ENCODE data around the gene BGLAP.

Gene BGLAP

DNA sequence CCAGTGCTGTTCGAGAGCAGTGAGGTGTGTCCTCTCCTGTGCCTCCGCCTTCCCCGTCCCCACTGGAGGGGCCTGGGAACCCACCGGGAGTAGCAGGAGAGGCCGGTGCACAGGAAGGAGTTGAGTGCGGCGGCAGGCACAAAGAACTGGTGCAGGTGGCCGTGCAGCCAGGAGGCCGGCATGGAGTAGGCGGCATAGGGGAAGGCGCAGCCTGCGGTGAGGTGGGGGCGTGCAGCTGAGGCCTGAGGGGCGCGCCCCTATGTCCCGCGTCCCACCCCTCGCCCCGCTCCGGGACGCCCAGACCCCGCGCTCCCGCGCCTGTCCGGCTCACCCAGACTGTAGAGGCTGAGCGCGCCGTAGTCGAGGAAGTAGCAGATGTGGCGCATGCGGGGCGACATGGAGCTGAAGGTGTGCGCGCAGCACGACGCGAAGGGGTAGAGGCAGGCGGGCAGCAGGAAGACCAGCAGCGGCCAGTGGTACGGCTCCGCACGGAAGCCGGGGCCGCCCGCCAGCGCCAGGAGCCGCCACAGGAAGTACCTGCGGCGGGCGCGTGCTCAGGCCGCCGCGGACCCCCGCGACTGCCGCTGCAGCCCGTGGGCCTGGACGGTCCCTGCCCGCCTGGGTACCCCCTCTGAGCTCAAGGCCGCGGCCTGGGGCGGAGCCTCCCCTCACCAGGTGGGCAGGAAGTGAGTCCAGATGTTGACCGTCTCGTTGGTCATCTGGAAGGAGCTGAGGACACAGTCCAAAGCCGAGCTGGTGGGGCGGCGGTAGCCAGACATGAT, 3.7 kb downstream of the BGLAP start:
- Histone ChIP-seq H3K27ac (no peak overlapping the region), H3K4me3 (ENCODE audit: low read depth, low read length) (peak overlapping the region; percentile 26), H3K27me3 (replicated peaks) (peaks cover 7% of the 10 kb centered on the region), H3K36me3 (replicated peaks) (peaks cover 19% of the 10 kb centered on the region)
- TF ChIP-seq, protein P1, sequence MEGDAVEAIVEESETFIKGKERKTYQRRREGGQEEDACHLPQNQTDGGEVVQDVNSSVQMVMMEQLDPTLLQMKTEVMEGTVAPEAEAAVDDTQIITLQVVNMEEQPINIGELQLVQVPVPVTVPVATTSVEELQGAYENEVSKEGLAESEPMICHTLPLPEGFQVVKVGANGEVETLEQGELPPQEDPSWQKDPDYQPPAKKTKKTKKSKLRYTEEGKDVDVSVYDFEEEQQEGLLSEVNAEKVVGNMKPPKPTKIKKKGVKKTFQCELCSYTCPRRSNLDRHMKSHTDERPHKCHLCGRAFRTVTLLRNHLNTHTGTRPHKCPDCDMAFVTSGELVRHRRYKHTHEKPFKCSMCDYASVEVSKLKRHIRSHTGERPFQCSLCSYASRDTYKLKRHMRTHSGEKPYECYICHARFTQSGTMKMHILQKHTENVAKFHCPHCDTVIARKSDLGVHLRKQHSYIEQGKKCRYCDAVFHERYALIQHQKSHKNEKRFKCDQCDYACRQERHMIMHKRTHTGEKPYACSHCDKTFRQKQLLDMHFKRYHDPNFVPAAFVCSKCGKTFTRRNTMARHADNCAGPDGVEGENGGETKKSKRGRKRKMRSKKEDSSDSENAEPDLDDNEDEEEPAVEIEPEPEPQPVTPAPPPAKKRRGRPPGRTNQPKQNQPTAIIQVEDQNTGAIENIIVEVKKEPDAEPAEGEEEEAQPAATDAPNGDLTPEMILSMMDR (IDR thresholded peaks at IDR 0.05; ENCODE audit: low read depth, low read length, missing control alignments) = no peak
- DNase-seq = no peak
- in situ Hi-C loops (cut with HindIII; ENCODE audit: low pct_ligation_motif_present, low sequenced_read_pairs) = no loop called here

DNA sequence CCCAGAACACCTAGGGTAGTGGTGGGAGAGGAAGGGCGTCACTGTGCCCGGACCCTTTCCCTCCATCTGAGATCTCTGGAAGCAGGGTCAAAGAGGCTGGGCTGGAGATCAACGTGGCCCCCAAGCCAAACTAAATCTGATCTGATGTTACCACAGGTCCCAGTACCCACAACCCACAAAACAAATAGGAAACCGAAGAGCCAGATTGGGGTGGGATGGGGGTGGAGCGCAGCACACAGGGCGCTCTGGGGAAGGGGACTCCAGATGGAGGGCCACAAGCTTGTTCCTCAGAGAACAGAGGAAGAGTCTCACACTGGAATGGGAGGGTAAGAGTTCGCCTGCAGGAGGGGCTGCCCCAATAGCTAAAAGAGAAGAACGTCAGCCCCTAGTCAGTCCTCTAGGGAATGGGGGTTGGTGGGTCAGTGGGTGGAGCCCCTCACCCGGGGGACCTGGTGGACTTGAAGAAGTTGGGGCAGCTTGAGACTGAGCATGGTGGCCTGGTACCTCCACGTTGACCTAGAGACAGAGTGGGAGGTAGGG, 4.3 kb downstream of the BGLAP start:
- peaks cover 26% of the 10 kb centered on the region for H3K36me3 ChIP-seq (replicated peaks)
- no peak for DNase-seq
- TF ChIP-seq, protein P1 (IDR thresholded peaks at IDR 0.05; ENCODE audit: low read depth, low read length, missing control alignments) = no peak
- in situ Hi-C loops (cut with HindIII; ENCODE audit: low pct_ligation_motif_present, low sequenced_read_pairs) = no loop called here
- H3K4me3 ChIP-seq (ENCODE audit: low read depth, low read length) = peak overlapping the region; percentile 9
- H3K27ac ChIP-seq = no peak overlapping the region
- peaks cover 7% of the 10 kb centered on the region for H3K27me3 ChIP-seq (replicated peaks)

DNA sequence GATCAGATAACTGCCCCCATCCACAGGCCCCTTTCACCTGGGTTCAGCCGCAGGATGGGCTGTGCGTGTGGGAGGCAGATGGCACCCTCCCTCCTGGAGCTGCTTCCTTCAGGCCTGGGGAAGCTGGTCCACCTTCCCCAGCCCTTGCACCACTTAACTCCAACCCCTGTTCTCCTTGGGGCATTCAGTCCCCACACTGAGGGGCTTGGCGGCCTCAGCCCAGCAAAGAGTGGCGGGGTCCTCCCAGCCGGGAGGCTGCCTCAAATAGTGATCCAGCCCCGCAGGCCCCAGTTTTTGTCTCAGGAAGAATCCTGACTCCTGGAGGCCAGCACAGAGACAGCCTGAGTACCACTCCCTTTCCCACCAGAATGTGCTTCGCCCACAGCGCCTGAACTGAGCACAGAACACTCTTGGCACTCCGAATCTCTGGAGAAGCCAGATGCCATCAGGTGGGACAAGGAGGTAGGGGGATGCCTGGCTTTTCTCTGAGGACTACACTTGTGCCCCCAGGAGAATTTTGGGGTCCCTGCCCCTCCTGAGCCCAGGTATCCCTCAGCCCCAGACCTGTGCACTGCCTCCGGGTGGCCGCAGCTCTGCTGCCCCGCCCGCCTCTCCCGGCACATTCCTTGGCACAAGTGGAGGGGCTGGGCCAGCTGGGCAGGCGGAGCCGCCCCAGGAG, 4.9 kb downstream of the BGLAP start:
- Histone ChIP-seq H3K27ac (no peak overlapping the region), H3K4me3 (ENCODE audit: low read depth, low read length) (no peak overlapping the region)

DNA sequence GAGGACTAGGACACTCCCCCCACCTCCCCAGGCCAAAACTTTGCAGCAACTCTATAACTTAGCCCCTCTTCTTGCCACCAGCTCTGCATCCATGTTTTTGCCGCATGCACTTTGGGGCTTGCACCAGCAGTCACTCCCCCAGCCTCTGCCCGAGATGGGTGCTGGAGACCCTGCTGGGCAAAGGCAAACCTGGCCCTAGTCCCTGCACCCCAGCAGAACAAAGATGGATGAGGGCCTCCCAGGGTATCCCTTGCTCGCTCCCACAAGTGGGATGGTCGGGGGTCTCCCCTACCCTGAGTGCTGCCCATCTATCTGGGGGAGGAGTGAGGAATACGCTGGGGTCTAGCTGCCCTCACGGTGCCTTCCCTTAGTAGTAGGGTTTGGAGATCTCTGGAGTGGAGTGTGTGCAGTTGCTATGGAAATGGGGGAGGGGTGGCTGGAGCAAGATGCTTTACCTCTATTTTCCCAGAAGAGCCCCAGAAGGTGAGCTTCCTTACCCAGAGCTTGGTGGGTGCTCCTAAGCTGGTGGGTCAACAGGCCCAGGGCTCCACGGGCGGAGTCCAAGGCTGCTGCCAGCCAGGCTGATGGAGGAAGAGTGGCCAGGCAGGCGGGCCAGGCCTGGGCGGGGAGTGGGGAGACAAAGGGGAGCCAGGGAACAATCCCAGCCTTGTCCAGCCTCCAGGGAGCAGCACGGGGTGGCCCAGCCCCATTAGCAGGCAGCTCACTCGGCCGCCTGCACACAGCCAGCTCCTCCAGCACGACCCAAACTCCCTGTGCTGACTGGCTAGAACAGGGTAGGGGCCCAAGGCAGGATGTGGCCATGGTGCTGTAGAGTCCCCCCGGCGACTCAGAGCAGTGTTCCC, 5.7 kb downstream of the BGLAP start, which contains the start of gene PAQR6:
PAQR6 (minus strand) TSS at position 597 of the 863 bp plus-strand sequence. CDS start 1,325 bp downstream, outside the sequence.
- H3K4me3 ChIP-seq (ENCODE audit: low read depth, low read length) = no peak within 1 kb of the TSS
- no peak within 1 kb of the TSS for H3K27ac ChIP-seq
- no peak for DNase-seq
- peaks cover 39% of the 10 kb centered on the region for H3K36me3 ChIP-seq (replicated peaks)
- peaks cover 7% of the 10 kb centered on the region for H3K27me3 ChIP-seq (replicated peaks)
- TF ChIP-seq, protein P1 (IDR thresholded peaks at IDR 0.05; ENCODE audit: low read depth, low read length, missing control alignments) = no peak
- in situ Hi-C loops (cut with HindIII; ENCODE audit: low pct_ligation_motif_present, low sequenced_read_pairs) = no loop called here

More for the DNA sequence above, 4.9 kb downstream of the BGLAP start:
- Histone ChIP-seq H3K36me3 (replicated peaks) (peaks cover 32% of the 10 kb centered on the region), H3K27me3 (replicated peaks) (peaks cover 7% of the 10 kb centered on the region)
- TF ChIP-seq, protein P1 (IDR thresholded peaks at IDR 0.05; ENCODE audit: low read depth, low read length, missing control alignments) = no peak
- in situ Hi-C loops (cut with HindIII; ENCODE audit: low pct_ligation_motif_present, low sequenced_read_pairs) = no loop called here
- no peak for DNase-seq

DNA sequence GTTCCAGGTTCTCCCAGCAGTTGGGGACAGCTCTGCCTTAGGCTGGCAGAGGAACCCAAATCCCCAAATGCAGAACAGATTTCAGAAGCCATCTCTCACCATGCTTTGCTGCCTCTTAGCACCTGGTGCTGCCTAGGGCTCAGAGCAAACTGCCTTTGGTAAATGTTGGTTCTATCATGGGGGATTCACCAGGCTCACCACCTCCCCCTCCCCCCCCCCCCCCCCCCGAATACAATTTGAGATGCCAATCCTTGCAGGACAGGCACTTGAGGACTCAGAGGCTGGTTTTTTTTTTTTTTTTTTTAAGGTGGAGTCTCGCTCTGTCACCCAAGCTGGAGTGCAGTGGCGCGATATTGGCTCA, 6.3 kb downstream of the BGLAP start:
- Histone ChIP-seq H3K4me3 (ENCODE audit: low read depth, low read length) (no peak overlapping the region), H3K36me3 (replicated peaks) (peaks cover 44% of the 10 kb centered on the region), H3K27ac (no peak overlapping the region), H3K27me3 (replicated peaks) (peaks cover 7% of the 10 kb centered on the region)
- TF ChIP-seq, protein P1 (IDR thresholded peaks at IDR 0.05; ENCODE audit: low read depth, low read length, missing control alignments) = no peak
- DNase-seq = no peak
- in situ Hi-C loops (cut with HindIII; ENCODE audit: low pct_ligation_motif_present, low sequenced_read_pairs) = no loop called here

Measured in brain microvascular endothelial cell (primary cell).